HAP-1 (cell line): ENCODE results near the gene CEP41.

ENCODE experiments used
- DNase-seq, 2 experiments: peaks; one replicate each; pipeline ENCODE4 v3.0.0-alpha.2; 2016 to 2020; ENCODE audit warnings: low spot score in 2 of 2
- H3K27me3 ChIP-seq: fragments of 250-450 bp; sonication (Bioruptor Pico); 2 replicates; pipeline ENCODE4 v1.5.1; 2020; ENCODE audit warnings: low read depth, mild to moderate bottlenecking, moderate library complexity
- H3K36me3 ChIP-seq: fragments of 250-450 bp; sonication (Bioruptor Pico); replicated peaks from 2 replicates; pipeline ENCODE4 v1.5.1; 2020; ENCODE audit warnings: mild to moderate bottlenecking
- H3K4me1 ChIP-seq: fragments of 250-450 bp; sonication (Bioruptor Pico); 2 replicates; pipeline ENCODE4 v1.5.1; 2020; ENCODE audit warnings: mild to moderate bottlenecking
- H3K4me3 ChIP-seq: fragments of 250-450 bp; sonication (Bioruptor Pico); 2 replicates; pipeline ENCODE4 v1.5.1; 2020; ENCODE audit warnings: mild to moderate bottlenecking, moderate library complexity
- H3K9me3 ChIP-seq: fragments of 250-450 bp; sonication (Bioruptor Pico); 2 replicates; pipeline ENCODE4 v1.5.1; 2020; ENCODE audit warnings: mild to moderate bottlenecking, moderate library complexity
- in situ Hi-C: fragments of 300-500 bp; cut with MboI; formaldehyde crosslinking; loops from 3 replicates; pipeline ENCODE4 v1.14.3; 2020; ENCODE audit warnings: low sequenced_read_pairs, inconsistent platforms, mixed read lengths

CEP41 gene

GRCh38 chr7:130374507-130374906 is 66.3 kb downstream of the CEP41 start:
- Histone ChIP-seq H3K9me3 (no peaks in the 10 kb centered on the region), H3K4me1 (peaks cover 6% of the 10 kb centered on the region), H3K27me3 (no peaks in the 10 kb centered on the region), H3K36me3 (no peaks in the 10 kb centered on the region), H3K4me3 (no peak overlapping the region)
- no peak for DNase-seq
- in situ Hi-C loops = no loop called here

GRCh38 chr7:130372402-130373165 is 68.2 kb downstream of the CEP41 start:
- Histone ChIP-seq H3K27me3 (no peaks in the 10 kb centered on the region), H3K9me3 (no peaks in the 10 kb centered on the region), H3K4me1 (peaks cover 6% of the 10 kb centered on the region), H3K36me3 (no peaks in the 10 kb centered on the region), H3K4me3 (no peak overlapping the region)
- in situ Hi-C loops = no loop called here
- DNase-seq = no peak

GRCh38 chr7:130371046-130371445 is 69.8 kb downstream of the CEP41 start:
- DNase-seq = no peak
- Histone ChIP-seq H3K4me1 (peaks cover 6% of the 10 kb centered on the region), H3K9me3 (no peaks in the 10 kb centered on the region), H3K36me3 (no peaks in the 10 kb centered on the region), H3K4me3 (no peak overlapping the region), H3K27me3 (no peaks in the 10 kb centered on the region)
- in situ Hi-C loops = no loop called here

GRCh38 chr7:130369831-130370550 is 70.8 kb downstream of the CEP41 start:
- Histone ChIP-seq H3K4me3 (no peak overlapping the region), H3K9me3 (no peaks in the 10 kb centered on the region), H3K36me3 (no peaks in the 10 kb centered on the region), H3K27me3 (no peaks in the 10 kb centered on the region), H3K4me1 (peaks cover 6% of the 10 kb centered on the region)
- DNase-seq = no peak
- in situ Hi-C loops = no loop called here

- in situ Hi-C loops = no loop called here
- Histone ChIP-seq H3K27me3 (no peaks in the 10 kb centered on the region), H3K36me3 (no peaks in the 10 kb centered on the region), H3K4me1 (peaks cover 6% of the 10 kb centered on the region), H3K4me3 (no peak overlapping the region), H3K9me3 (no peaks in the 10 kb centered on the region)
- DNase-seq = no peak
Measured at GRCh38 chr7:130369110-130369711, 71.6 kb downstream of the CEP41 start.

- no peaks in the 10 kb centered on the region for H3K9me3 ChIP-seq
- H3K4me3 ChIP-seq = no peak overlapping the region
- H3K4me1 ChIP-seq = no peaks in the 10 kb centered on the region; the same call in 1 of the 2 replicates
- no peaks in the 10 kb centered on the region for H3K36me3 ChIP-seq
- DNase-seq = no peak
- H3K27me3 ChIP-seq = no peaks in the 10 kb centered on the region
- in situ Hi-C loops = no loop called here
Measured at GRCh38 chr7:130367836-130368746, 72.7 kb downstream of the CEP41 start.

- in situ Hi-C loops = no loop called here
- no peak for DNase-seq
- no peaks in the 10 kb centered on the region for H3K9me3 ChIP-seq
- no peak overlapping the region for H3K4me3 ChIP-seq
- H3K4me1 ChIP-seq = no peaks in the 10 kb centered on the region
- H3K36me3 ChIP-seq = no peaks in the 10 kb centered on the region
- H3K27me3 ChIP-seq = no peaks in the 10 kb centered on the region
Measured at GRCh38 chr7:130367088-130367755, 73.6 kb downstream of the CEP41 start.

- DNase-seq = no peak
- Histone ChIP-seq H3K36me3 (no peaks in the 10 kb centered on the region), H3K4me3 (no peak overlapping the region), H3K4me1 (no peaks in the 10 kb centered on the region), H3K9me3 (no peaks in the 10 kb centered on the region), H3K27me3 (no peaks in the 10 kb centered on the region)
- in situ Hi-C loops = no loop called here
Measured at GRCh38 chr7:130366564-130366963, 74.3 kb downstream of the CEP41 start.

GRCh38 chr7:130365511-130366441 is 75.0 kb downstream of the CEP41 start:
- no peak overlapping the region for H3K4me3 ChIP-seq
- no peaks in the 10 kb centered on the region for H3K9me3 ChIP-seq
- H3K27me3 ChIP-seq = no peaks in the 10 kb centered on the region
- no peaks in the 10 kb centered on the region for H3K36me3 ChIP-seq
- no peak for DNase-seq
- no peaks in the 10 kb centered on the region for H3K4me1 ChIP-seq
- in situ Hi-C loops = no loop called here

GRCh38 chr7:130365088-130365487 is 75.7 kb downstream of the CEP41 start:
- no peak for DNase-seq
- 0 out of 2 replicates have a peak, but pooled peaks cover 3% of the 10 kb centered on the region for H3K9me3 ChIP-seq
- no peaks in the 10 kb centered on the region for H3K27me3 ChIP-seq
- H3K4me1 ChIP-seq = no peaks in the 10 kb centered on the region
- H3K4me3 ChIP-seq = no peak overlapping the region
- no peaks in the 10 kb centered on the region for H3K36me3 ChIP-seq
- in situ Hi-C loops = no loop called here

- in situ Hi-C loops = no loop called here
- 0 out of 2 replicates have a peak, but pooled peaks cover 3% of the 10 kb centered on the region for H3K9me3 ChIP-seq
- H3K36me3 ChIP-seq = no peaks in the 10 kb centered on the region
- no peaks in the 10 kb centered on the region for H3K27me3 ChIP-seq
- H3K4me3 ChIP-seq = no peak overlapping the region
- no peaks in the 10 kb centered on the region for H3K4me1 ChIP-seq
- no peak for DNase-seq
Measured at GRCh38 chr7:130364451-130364850, 76.4 kb downstream of the CEP41 start.
